RWPE2 (cell line): ENCODE measurements around the gene MAP3K8.
"Not testable (repeated sequence)": the region's sequence is repeated elsewhere in the genome, so short reads cannot be mapped to it uniquely, and the experiment has no call there.

Experiments
- ATAC-seq: fragments of 200-7000 bp; cut with Tn5 transposase; 3 replicates; pipeline ENCODE4 v1.9.1; 2021; ENCODE audit warnings: low read depth
- DNase-seq: peaks from one replicate; pipeline ENCODE4 v3.0.0-alpha.2; 2020; ENCODE audit warnings: low spot score
- H3K27ac ChIP-seq: fragments of 450-650 bp; 2 replicates; pipeline ENCODE4 v1.5.1; 2017; ENCODE audit warnings: mild to moderate bottlenecking; ENCODE audit not compliant: poor library complexity, severe bottlenecking
- H3K27me3 ChIP-seq: fragments of 250-450 bp; sonication (Bioruptor Pico); 2 replicates; pipeline ENCODE4 v1.5.1; 2021; ENCODE audit warnings: mild to moderate bottlenecking, moderate library complexity; ENCODE audit not compliant: insufficient read depth, poor library complexity, severe bottlenecking
- H3K36me3 ChIP-seq: fragments of 250-450 bp; sonication (Bioruptor Pico); 2 replicates; pipeline ENCODE4 v1.5.1; 2020; ENCODE audit warnings: low read depth, mild to moderate bottlenecking, moderate library complexity
- H3K4me1 ChIP-seq: fragments of 250-450 bp; sonication (Bioruptor Pico); 2 replicates; pipeline ENCODE4 v1.5.1; 2021; ENCODE audit warnings: mild to moderate bottlenecking, moderate library complexity; ENCODE audit not compliant: insufficient read depth, poor library complexity, severe bottlenecking
- H3K4me3 ChIP-seq: fragments of 250-450 bp; sonication (Bioruptor Pico); 2 replicates; pipeline ENCODE4 v1.5.1; 2021; ENCODE audit warnings: mild to moderate bottlenecking, moderate library complexity; ENCODE audit not compliant: severe bottlenecking
- H3K9me3 ChIP-seq: fragments of 250-450 bp; sonication (Bioruptor Pico); 2 replicates; pipeline ENCODE4 v1.5.1; 2021; ENCODE audit warnings: mild to moderate bottlenecking, moderate library complexity; ENCODE audit not compliant: severe bottlenecking
- CTCF ChIP-seq: fragments of 450-650 bp; IDR thresholded peaks from one replicate; pipeline ENCODE4 v1.5.1; 2017; ENCODE audit warnings: mild to moderate bottlenecking, moderate library complexity; ENCODE audit not compliant: poor library complexity, severe bottlenecking

The MAP3K8 gene

GRCh38 chr10:30466445-30466844, 32.5 kb downstream of the MAP3K8 start:
- Histone ChIP-seq H3K4me1 (no peaks in the 10 kb centered on the region), H3K4me3 (no peak overlapping the region), H3K27me3 (no peaks in the 10 kb centered on the region), H3K36me3 (no peaks in the 10 kb centered on the region), H3K9me3 (no peaks in the 10 kb centered on the region), H3K27ac (no peak overlapping the region)
- ATAC-seq: no peak
- no peak for DNase-seq
- no peak for TF ChIP-seq CTCF

DNA sequence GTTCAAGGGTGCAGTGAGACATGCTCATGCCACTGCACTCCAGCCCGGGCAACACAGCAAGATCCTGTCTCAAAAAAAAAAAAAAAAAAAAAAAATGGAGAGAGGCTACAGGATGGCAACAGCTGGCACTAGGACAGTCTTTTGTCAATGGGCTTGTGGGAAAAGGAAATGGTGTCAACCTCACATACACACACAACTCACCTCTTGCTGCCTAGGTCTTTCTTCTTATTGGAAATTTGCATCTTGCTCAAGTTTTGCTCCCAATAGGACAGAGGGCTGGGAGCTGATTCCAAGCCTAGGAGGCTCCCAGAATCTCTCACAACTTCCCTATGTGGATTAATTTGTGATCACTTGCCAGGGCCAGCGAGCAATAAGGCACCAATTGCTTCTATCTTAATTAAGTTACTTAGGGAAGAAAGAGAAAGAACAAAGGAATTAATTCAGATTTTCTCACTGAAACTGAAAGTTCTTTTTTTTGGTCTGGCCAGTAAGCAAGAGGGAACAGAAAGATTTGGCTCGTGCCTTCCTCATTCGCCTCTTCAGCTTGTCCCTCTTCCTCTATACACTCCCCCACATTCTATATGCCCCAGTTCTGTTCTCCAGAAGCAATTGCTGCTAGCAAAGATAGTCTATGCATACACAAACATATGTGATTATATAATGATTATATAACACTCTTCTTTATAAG, 33.8 kb downstream of the MAP3K8 start:
- no peak for TF ChIP-seq CTCF
- H3K9me3 ChIP-seq: no peaks in the 10 kb centered on the region
- H3K27ac ChIP-seq: no peak overlapping the region
- no peaks in the 10 kb centered on the region for H3K36me3 ChIP-seq
- no peak overlapping the region for H3K4me3 ChIP-seq
- DNase-seq (no peak), ATAC-seq (no peak)
- H3K4me1 ChIP-seq: no peaks in the 10 kb centered on the region
- no peaks in the 10 kb centered on the region for H3K27me3 ChIP-seq

GRCh38 chr10:30472414-30473155, 38.6 kb downstream of the MAP3K8 start:
- Histone ChIP-seq H3K36me3 (no peaks in the 10 kb centered on the region), H3K27me3 (no peaks in the 10 kb centered on the region), H3K27ac (no peak overlapping the region), H3K4me3 (no peak overlapping the region), H3K9me3 (no peaks in the 10 kb centered on the region), H3K4me1 (no peaks in the 10 kb centered on the region)
- no peak for ATAC-seq
- DNase-seq: no peak
- no peak for TF ChIP-seq CTCF

DNA sequence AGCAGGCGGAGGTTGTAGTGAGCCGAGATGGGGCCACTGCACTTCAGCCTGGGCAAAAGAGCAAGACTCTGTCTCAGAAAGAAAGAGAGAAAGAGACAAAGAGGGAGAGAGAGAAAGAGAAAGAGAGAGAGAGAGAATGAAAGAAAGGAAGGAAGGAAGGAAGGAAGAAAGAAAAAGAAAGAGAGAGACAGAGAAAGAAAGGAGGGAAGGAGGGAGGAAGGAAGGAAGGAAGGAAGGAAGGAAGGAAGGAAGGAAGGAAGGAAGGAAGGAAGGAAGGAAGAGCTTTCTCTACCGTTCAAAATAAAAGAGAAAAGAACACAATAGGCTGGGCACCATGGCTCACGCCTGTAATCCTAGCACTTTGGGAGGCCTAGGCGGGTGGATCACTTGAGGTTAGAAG, 41.5 kb downstream of the MAP3K8 start:
- H3K27ac ChIP-seq, H3K4me1 ChIP-seq, H3K36me3 ChIP-seq, H3K4me3 ChIP-seq, ATAC-seq, H3K27me3 ChIP-seq, DNase-seq, H3K9me3 ChIP-seq: not testable (repeated sequence)

DNA sequence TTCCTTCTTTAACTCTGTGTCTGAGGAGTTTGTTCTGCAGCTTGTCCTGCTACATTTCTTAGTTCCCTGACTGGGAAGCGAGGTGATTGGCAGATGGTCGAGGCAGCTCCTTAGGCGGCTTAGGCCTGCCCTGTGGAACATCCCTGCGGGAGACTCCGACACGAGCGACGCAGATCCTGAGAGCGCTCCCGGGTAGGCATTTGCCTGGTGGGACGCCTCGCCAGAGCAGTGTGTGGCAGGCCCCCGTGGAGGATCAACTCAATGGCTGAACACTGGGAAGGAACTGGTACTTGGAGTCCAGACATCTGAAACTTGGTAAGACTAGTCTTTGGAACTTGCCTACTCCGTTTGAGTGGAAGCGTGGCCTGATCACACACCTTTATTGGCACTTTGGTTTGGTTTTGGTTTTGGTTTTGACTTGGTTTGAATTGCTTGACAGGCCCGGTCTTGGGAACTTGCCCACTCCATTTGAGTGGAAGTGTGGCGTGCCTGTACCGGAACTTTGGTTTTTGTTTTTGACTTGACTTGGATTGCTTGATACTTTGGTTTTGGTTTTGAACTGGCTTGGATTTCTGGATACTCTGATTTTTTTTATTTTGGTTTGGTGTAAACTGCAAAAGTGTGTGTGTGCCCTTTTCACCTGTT, 42.6 kb downstream of the MAP3K8 start:
- no peaks in the 10 kb centered on the region for H3K9me3 ChIP-seq
- no peak for TF ChIP-seq CTCF
- H3K4me3 ChIP-seq: no peak overlapping the region
- H3K36me3 ChIP-seq: no peaks in the 10 kb centered on the region
- no peak overlapping the region for H3K27ac ChIP-seq
- DNase-seq (no peak), ATAC-seq (no peak)
- no peaks in the 10 kb centered on the region for H3K27me3 ChIP-seq
- no peaks in the 10 kb centered on the region for H3K4me1 ChIP-seq

DNA sequence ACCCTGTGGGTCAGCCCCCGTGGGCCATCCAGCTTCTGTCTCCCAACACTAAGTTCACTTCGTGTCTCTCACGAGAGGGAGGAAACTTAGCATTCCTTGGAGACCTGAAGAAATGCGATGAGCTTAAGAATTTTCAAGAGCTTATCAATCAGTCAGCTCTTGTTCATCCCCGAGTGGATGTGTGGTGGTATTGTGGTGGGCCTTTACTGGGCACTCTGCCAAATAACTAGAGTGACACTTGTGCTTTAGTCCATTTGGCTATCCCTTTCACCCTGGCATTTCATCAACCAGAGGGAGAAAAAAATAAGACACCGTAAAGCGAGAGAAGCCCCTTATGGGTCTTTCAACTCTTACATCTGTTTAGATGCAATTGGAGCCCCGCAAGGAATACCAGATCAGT, 45.5 kb downstream of the MAP3K8 start:
- not testable (repeated sequence) for H3K9me3 ChIP-seq, H3K4me3 ChIP-seq, DNase-seq, H3K27me3 ChIP-seq, ATAC-seq, H3K27ac ChIP-seq, H3K4me1 ChIP-seq, H3K36me3 ChIP-seq
